Liver (tissue), 9 donors: ENCODE measurements around the gene YIPF4. TPM values are rescaled to one million over a fixed set of nuclear protein-coding genes. Genes with fewer than 3 reads are reported as not detected.
"Not testable (repeated sequence)": the region's sequence is repeated elsewhere in the genome, so short reads cannot be mapped to it uniquely, and the experiment has no call there.

Source experiments
- DNase-seq: peaks from one replicate; pipeline ENCODE4 v3.0.0-alpha.2; 2017; ENCODE audit warnings: low spot score
- H3K27ac ChIP-seq, 2 donors: one replicate each; pipeline ENCODE4 v1.7.0; 2013; ENCODE audit warnings: inconsistent platforms in 2 of 2, low read length in 2 of 2, control low read depth in 1 of 2, low read depth in 1 of 2, mild to moderate bottlenecking in 1 of 2
- H3K27me3 ChIP-seq, 4 donors: one replicate each; pipeline versions ENCODE4 v1.6.1 to v1.7.0; 2013; ENCODE audit warnings: low read length in 3 of 4, inconsistent platforms in 1 of 4, mild to moderate bottlenecking in 1 of 4, moderate library complexity in 1 of 4; ENCODE audit not compliant: control insufficient read depth in 4 of 4, insufficient read depth in 4 of 4
- H3K36me3 ChIP-seq, 4 donors: one replicate each; pipeline versions ENCODE4 v1.6.1 to v1.7.0; 2013; ENCODE audit warnings: low read length in 3 of 4, mild to moderate bottlenecking in 3 of 4, low read depth in 1 of 4, moderate library complexity in 1 of 4; ENCODE audit not compliant: control insufficient read depth in 4 of 4, insufficient read depth in 3 of 4
- H3K4me1 ChIP-seq, 4 donors: one replicate each; pipeline versions ENCODE4 v1.6.1 to v1.7.0; 2013; ENCODE audit warnings: low read length in 3 of 4, mild to moderate bottlenecking in 3 of 4, moderate library complexity in 1 of 4; ENCODE audit not compliant: control insufficient read depth in 4 of 4, insufficient read depth in 4 of 4
- H3K4me3 ChIP-seq, 3 donors: one replicate each; pipeline versions ENCODE4 v1.6.1 to v1.7.0; 2013; ENCODE audit warnings: low read length in 3 of 3, control low read depth in 1 of 3, low read depth in 1 of 3, mild to moderate bottlenecking in 1 of 3
- H3K9ac ChIP-seq, 2 donors: one replicate each; pipeline ENCODE4 v1.7.0; 2013; ENCODE audit warnings: low read length in 2 of 2, mild to moderate bottlenecking in 2 of 2, moderate library complexity in 2 of 2, control low read depth in 1 of 2, low read depth in 1 of 2
- H3K9me3 ChIP-seq, 4 donors: one replicate each; pipeline versions ENCODE4 v1.6.1 to v1.7.0; 2013; ENCODE audit warnings: low read length in 3 of 4; ENCODE audit not compliant: control insufficient read depth in 4 of 4
- EGR1 ChIP-seq, 2 donors: IDR thresholded peaks; 2 replicates each; pipeline ENCODE4 v1.6.1; 2016 to 2018; ENCODE audit warnings: antibody characterized with exemption in 2 of 2, low read depth in 2 of 2
- FOXA1 ChIP-seq: IDR thresholded peaks from 2 replicates; pipeline ENCODE4 v1.6.1; 2016; ENCODE audit warnings: antibody characterized with exemption
- FOXA2 ChIP-seq: IDR thresholded peaks from 2 replicates; pipeline ENCODE4 v1.6.1; 2016; ENCODE audit warnings: antibody characterized with exemption
- GABPA ChIP-seq, 2 donors: IDR thresholded peaks in 1 of 2; conservative IDR thresholded peaks in 1 of 2; 2 replicates each; pipeline ENCODE4 v1.6.1; 2016; ENCODE audit warnings: antibody characterized with exemption in 2 of 2, mild to moderate bottlenecking in 1 of 2, moderate library complexity in 1 of 2
- HNF4A ChIP-seq, 2 donors: conservative IDR thresholded peaks; 2 replicates each; pipeline ENCODE4 v1.6.1; 2016; ENCODE audit warnings: antibody characterized with exemption in 2 of 2, mild to moderate bottlenecking in 2 of 2
- JUND ChIP-seq, 2 donors: IDR thresholded peaks; 2 replicates each; pipeline ENCODE4 v1.6.1; 2016; ENCODE audit warnings: antibody characterized with exemption in 2 of 2
- NR2F2 ChIP-seq: IDR thresholded peaks from 2 replicates; pipeline ENCODE4 v1.6.1; 2016; ENCODE audit warnings: antibody characterized with exemption
- RAD21 ChIP-seq, 2 donors: IDR thresholded peaks; 2 replicates each; pipeline ENCODE4 v1.6.1; 2016; ENCODE audit warnings: antibody characterized with exemption in 2 of 2, mild to moderate bottlenecking in 2 of 2
- RXRA ChIP-seq, 2 donors: IDR thresholded peaks; 2 replicates each; pipeline ENCODE4 v1.6.1; 2017 to 2018; ENCODE audit warnings: antibody characterized with exemption in 2 of 2, mild to moderate bottlenecking in 1 of 2
- SP1 ChIP-seq: IDR thresholded peaks from 2 replicates; pipeline ENCODE4 v1.6.1; 2018; ENCODE audit warnings: antibody characterized with exemption, mild to moderate bottlenecking
- TAF1 ChIP-seq: conservative IDR thresholded peaks from 2 replicates; pipeline ENCODE4 v1.6.1; 2016; ENCODE audit warnings: antibody characterized with exemption, mild to moderate bottlenecking
- YY1 ChIP-seq: IDR thresholded peaks from 2 replicates; pipeline ENCODE4 v1.6.1; 2016; ENCODE audit warnings: antibody characterized with exemption, mild to moderate bottlenecking
- WGBS: extraction: QIAGEN DNeasy Blood & Tissue Kit; methylation state at CpG from one replicate; pipeline ENCODE4 v1.1.7; 2013; 5-methylcytosine and 5-hydroxymethylcytosine counted together
- polyA plus RNA-seq, 2 donors: library from polyadenylated mRNA; stranded (reverse) in 1 of 2; unstranded in 1 of 2; fragments of 200-250 nt in 1 of 2; fragments of >200 nt in 1 of 2; fragmentation: Nextera tagmentation in 1 of 2; extraction: Ambion mirVana in 1 of 2; gene quantifications; one replicate each; pipeline versions ENCODE4 v1.2.1 to v1.2.3, GENCODE V29; 2013 to 2015
- total RNA-seq, 2 donors: library from RNA; depleted of rRNA; stranded (reverse); fragments of >200 nt; gene quantifications; one replicate each; pipeline ENCODE4 v1.2.3, GENCODE V29; 2014
- TF ChIP-seq, protein P1 (sequence below): IDR thresholded peaks from 2 replicates; pipeline ENCODE4 v1.6.1; 2016; ENCODE audit warnings: antibody characterized with exemption, mild to moderate bottlenecking
- TF ChIP-seq, protein P2 (sequence below): IDR thresholded peaks from 2 replicates; pipeline ENCODE4 v1.6.1; 2016; ENCODE audit warnings: antibody characterized with exemption
- TF ChIP-seq, protein P3 (sequence below): IDR thresholded peaks from 2 replicates; pipeline ENCODE4 v1.6.1; 2016; ENCODE audit warnings: antibody characterized with exemption
- TF ChIP-seq, protein P4 (sequence below): fragments of 150-350 bp; IDR thresholded peaks from 2 replicates; pipeline ENCODE4 v1.5.1; 2017; ENCODE audit warnings: improper control_type of control experiment, low read depth, low read length; ENCODE audit not compliant: missing input control
- donor health status: healthy.
- donor health status: healthy.
- donor health status: healthy.
- donor health status: healthy.
- donor health status: healthy.

Gene YIPF4
- total and polyA plus RNA-seq, 4 donors, result 11.6 to 38.4 (median 14.4) TPM

DNA sequence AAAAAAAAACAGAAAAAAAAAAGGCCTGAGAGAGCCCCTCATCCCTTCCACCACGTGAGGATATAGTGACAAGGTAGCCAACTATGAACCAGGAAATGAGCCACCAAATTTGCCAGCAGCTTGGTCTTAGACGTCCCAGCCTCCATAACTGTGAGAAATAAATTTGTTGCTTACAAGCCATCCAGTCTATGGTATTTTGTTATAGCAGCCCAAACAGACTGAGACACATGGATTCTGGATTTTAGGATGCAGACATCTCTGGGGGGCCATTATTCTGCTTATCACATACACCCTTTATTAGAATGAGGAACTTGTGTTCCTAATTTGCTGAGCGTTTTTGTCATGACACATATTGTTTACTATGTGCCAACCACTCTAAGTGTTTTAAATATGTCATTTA, 5.4 kb upstream of the YIPF4 start (continued):
- TF ChIP-seq, protein P1, sequence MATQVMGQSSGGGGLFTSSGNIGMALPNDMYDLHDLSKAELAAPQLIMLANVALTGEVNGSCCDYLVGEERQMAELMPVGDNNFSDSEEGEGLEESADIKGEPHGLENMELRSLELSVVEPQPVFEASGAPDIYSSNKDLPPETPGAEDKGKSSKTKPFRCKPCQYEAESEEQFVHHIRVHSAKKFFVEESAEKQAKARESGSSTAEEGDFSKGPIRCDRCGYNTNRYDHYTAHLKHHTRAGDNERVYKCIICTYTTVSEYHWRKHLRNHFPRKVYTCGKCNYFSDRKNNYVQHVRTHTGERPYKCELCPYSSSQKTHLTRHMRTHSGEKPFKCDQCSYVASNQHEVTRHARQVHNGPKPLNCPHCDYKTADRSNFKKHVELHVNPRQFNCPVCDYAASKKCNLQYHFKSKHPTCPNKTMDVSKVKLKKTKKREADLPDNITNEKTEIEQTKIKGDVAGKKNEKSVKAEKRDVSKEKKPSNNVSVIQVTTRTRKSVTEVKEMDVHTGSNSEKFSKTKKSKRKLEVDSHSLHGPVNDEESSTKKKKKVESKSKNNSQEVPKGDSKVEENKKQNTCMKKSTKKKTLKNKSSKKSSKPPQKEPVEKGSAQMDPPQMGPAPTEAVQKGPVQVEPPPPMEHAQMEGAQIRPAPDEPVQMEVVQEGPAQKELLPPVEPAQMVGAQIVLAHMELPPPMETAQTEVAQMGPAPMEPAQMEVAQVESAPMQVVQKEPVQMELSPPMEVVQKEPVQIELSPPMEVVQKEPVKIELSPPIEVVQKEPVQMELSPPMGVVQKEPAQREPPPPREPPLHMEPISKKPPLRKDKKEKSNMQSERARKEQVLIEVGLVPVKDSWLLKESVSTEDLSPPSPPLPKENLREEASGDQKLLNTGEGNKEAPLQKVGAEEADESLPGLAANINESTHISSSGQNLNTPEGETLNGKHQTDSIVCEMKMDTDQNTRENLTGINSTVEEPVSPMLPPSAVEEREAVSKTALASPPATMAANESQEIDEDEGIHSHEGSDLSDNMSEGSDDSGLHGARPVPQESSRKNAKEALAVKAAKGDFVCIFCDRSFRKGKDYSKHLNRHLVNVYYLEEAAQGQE, result no peak
- no peak for TF ChIP-seq RXRA (IDR thresholded peaks at IDR 0.05)
- TF ChIP-seq JUND (IDR thresholded peaks at IDR 0.05), result no peak
- TF ChIP-seq FOXA2, result no peak

DNA sequence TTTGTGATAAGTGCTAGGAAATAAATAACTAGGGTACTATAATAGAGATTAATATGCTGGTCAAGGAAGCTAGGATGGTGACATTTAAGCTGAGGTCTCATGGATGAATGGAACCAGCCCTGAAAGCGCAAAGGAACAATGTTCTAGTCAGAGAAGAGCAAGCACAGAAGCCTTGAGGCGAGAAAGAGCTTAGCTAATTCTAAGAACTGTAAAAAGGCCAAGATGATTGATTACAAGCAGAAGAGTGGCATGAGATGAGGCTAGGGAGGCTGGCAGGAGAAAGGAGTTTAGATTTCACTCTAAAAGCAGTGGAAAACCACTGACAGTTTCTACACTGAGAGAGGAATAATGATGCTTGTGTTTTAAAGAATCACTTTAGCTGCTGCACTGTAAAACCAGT, 3.4 kb upstream of the YIPF4 start:
- Histone ChIP-seq H3K27me3 (peaks cover 0 to under 1% (median 0%) of the 10 kb centered on the region in 4 donors), H3K36me3 (no peaks in the 10 kb centered on the region), H3K4me3 (no peak overlapping the region), H3K27ac (no peak overlapping the region), H3K9ac (no peak overlapping the region), H3K4me1 (peaks cover 0 to 5% (median 2%) of the 10 kb centered on the region in 4 donors), H3K9me3 (no peaks in the 10 kb centered on the region)
- no peak for TF ChIP-seq EGR1 (IDR thresholded peaks at IDR 0.05; ENCODE audit: low read depth in 2 of 2)
- no peak for TF ChIP-seq JUND (IDR thresholded peaks at IDR 0.05)
- no peak for TF ChIP-seq RXRA (IDR thresholded peaks at IDR 0.05)
- TF ChIP-seq GABPA (IDR thresholded peaks at IDR 0.05 in 1 of 2, conservative IDR thresholded peaks at IDR 0.05 in 1 of 2), result no peak
- no peak for TF ChIP-seq FOXA2
- no peak for TF ChIP-seq YY1
- no peak for TF ChIP-seq TAF1
- TF ChIP-seq, protein P2, sequence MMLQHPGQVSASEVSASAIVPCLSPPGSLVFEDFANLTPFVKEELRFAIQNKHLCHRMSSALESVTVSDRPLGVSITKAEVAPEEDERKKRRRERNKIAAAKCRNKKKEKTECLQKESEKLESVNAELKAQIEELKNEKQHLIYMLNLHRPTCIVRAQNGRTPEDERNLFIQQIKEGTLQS, result no peak
- TF ChIP-seq, protein P1, result no peak
- TF ChIP-seq FOXA1, result no peak
- TF ChIP-seq HNF4A (conservative IDR thresholded peaks at IDR 0.05), result no peak
- no peak for TF ChIP-seq SP1
- TF ChIP-seq, protein P3, sequence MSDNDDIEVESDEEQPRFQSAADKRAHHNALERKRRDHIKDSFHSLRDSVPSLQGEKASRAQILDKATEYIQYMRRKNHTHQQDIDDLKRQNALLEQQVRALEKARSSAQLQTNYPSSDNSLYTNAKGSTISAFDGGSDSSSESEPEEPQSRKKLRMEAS, result no peak
- TF ChIP-seq, protein P4, sequence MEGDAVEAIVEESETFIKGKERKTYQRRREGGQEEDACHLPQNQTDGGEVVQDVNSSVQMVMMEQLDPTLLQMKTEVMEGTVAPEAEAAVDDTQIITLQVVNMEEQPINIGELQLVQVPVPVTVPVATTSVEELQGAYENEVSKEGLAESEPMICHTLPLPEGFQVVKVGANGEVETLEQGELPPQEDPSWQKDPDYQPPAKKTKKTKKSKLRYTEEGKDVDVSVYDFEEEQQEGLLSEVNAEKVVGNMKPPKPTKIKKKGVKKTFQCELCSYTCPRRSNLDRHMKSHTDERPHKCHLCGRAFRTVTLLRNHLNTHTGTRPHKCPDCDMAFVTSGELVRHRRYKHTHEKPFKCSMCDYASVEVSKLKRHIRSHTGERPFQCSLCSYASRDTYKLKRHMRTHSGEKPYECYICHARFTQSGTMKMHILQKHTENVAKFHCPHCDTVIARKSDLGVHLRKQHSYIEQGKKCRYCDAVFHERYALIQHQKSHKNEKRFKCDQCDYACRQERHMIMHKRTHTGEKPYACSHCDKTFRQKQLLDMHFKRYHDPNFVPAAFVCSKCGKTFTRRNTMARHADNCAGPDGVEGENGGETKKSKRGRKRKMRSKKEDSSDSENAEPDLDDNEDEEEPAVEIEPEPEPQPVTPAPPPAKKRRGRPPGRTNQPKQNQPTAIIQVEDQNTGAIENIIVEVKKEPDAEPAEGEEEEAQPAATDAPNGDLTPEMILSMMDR, result no peak
- TF ChIP-seq RAD21 (IDR thresholded peaks at IDR 0.05), result no peak
- no peak for TF ChIP-seq NR2F2
- 85% methylated on average over 2 of the region's 2 CpGs for whole genome bisulfite sequencing
- no peak for DNase-seq

DNA sequence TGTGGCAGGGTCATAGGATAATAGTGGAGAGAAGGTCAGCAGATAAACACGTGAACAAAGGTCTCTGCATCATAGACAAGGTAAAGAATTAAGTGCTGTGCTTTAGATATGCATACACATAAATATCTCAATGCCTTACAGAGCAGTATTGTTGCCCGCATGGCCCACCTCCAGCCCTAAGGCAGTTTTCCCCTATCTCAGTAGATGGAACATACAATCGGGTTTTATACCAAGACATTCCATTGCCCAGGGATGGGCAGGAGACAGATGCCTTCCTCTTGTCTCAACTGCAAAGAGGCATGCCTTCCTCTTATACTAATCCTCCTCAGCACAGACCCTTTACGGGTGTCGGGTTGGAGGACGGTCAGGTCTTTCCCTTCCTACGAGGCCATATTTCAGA, 1.9 kb upstream of the YIPF4 start:
- H3K36me3 ChIP-seq, DNase-seq, H3K9ac ChIP-seq, H3K4me1 ChIP-seq, H3K4me3 ChIP-seq, H3K9me3 ChIP-seq, H3K27me3 ChIP-seq, H3K27ac ChIP-seq: not testable (repeated sequence)
- 90% methylated on average over 7 of the region's 7 CpGs for WGBS
